Sciatic nerve (tissue), 2 donors: ENCODE results near the gene ERBB2. TPM values are rescaled to one million over a fixed set of nuclear protein-coding genes. Genes with fewer than 3 reads are reported as not detected.

ENCODE experiments used
- ATAC-seq: fragments of 200-7000 bp; cut with Tn5 transposase; one replicate; pipeline ENCODE4 v1.9.1; 2020; ENCODE audit warnings: mild to moderate bottlenecking, moderate library complexity
- DNase-seq: peaks from one replicate; pipeline ENCODE4 v3.0.0-alpha.2; 2020; ENCODE audit warnings: low spot score
- intact Hi-C: fragments of 100-400 bp; cut with DNase I; formaldehyde crosslinking; loops from one replicate; pipeline ENCODE4 v1.14.2; 2022
- microRNA-seq: library from miRNA; unstranded; fragments of <30 nt; microRNA quantifications from one replicate; pipeline ENCODE4 v1.2.0, GENCODE V29; 2020
- total RNA-seq: library from RNA; stranded (reverse); fragmentation: NEBNext Ultra II Directional; extraction: Animal tissue kit (Norgen Biotek cat#: 25700); gene quantifications from one replicate; pipeline ENCODE4 v1.2.1, GENCODE V29; 2021
- donor health status: DM: no; HTN: no; CAD: no.
- donor health status: DM: no; HTN: no; CAD: no.

ERBB2 gene
- total RNA-seq, 1 donor from 2014 or later = 131 TPM

GRCh38 chr17:39765766-39766165, 65.9 kb downstream of the ERBB2 start:
- no peak for DNase-seq
- intact Hi-C loops = no loop called here

GRCh38 chr17:39767147-39767546, 67.3 kb downstream of the ERBB2 start:
- no peak for DNase-seq
- intact Hi-C loops = no loop called here
- no peak for ATAC-seq

More at GRCh38 chr17:39765766-39766165, 65.9 kb downstream of the ERBB2 start:
- ATAC-seq = no peak

GRCh38 chr17:39769974-39770587, 70.2 kb downstream of the ERBB2 start:
- DNase-seq (no peak), ATAC-seq (no peak)
- intact Hi-C loops = no loop called here

GRCh38 chr17:39772415-39772814, 72.6 kb downstream of the ERBB2 start:
- intact Hi-C loops = no loop called here
- DNase-seq (no peak), ATAC-seq (no peak)

GRCh38 chr17:39772987-39773934, 73.4 kb downstream of the ERBB2 start:
- DNase-seq (no peak), ATAC-seq (no peak)
- intact Hi-C loops = no loop called here

- intact Hi-C loops = no loop called here
- ATAC-seq (no peak), DNase-seq (no peak)
Measured at GRCh38 chr17:39774047-39774446, 74.2 kb downstream of the ERBB2 start.

GRCh38 chr17:39775031-39775430, 75.2 kb downstream of the ERBB2 start:
- ATAC-seq = no peak
- intact Hi-C loops = no loop called here
- DNase-seq = no peak

- intact Hi-C loops = no loop called here
Measured at GRCh38 chr17:39776252-39776651, 76.4 kb downstream of the ERBB2 start.

GRCh38 chr17:39777534-39778365, 77.9 kb downstream of the ERBB2 start:
- no peak for DNase-seq
- ATAC-seq = no peak
- intact Hi-C loops = no loop called here

More at GRCh38 chr17:39776252-39776651, 76.4 kb downstream of the ERBB2 start:
- no peak for DNase-seq
- ATAC-seq = no peak

Small RNA genes within 50 kb of the gene (microRNA-seq; reads per million reads assigned to microRNA genes)
- gene MIR4728 = not detected

Other genes starting within 250 kb of the ERBB2 start
- gene MED1, start 248.8 kb upstream of the ERBB2 start, total RNA-seq = 36.4 TPM
- 65.2 TPM for gene CDK12, start 238.6 kb upstream of the ERBB2 start, total RNA-seq
- gene NEUROD2, start 92.1 kb upstream of the ERBB2 start, total RNA-seq = not detected
- gene PPP1R1B, start 73.1 kb upstream of the ERBB2 start, total RNA-seq = 3.3 TPM
- gene STARD3, start 62.9 kb upstream of the ERBB2 start, total RNA-seq = 81.8 TPM
- gene TCAP, start 34.7 kb upstream of the ERBB2 start, total RNA-seq = 2.0 TPM
- gene PNMT, start 31.6 kb upstream of the ERBB2 start, total RNA-seq = 1.3 TPM
- gene PGAP3, start 12.0 kb upstream of the ERBB2 start, total RNA-seq = 16.0 TPM
- 18.5 TPM for gene MIEN1, start 30.5 kb downstream of the ERBB2 start, total RNA-seq
- gene GRB7, start 37.9 kb downstream of the ERBB2 start, total RNA-seq = 1.6 TPM
- 2.6 TPM for gene IKZF3, start 164.2 kb downstream of the ERBB2 start, total RNA-seq
- not detected for gene ZPBP2, start 168.1 kb downstream of the ERBB2 start, total RNA-seq
- 15.2 TPM for gene GSDMB, start 218.6 kb downstream of the ERBB2 start, total RNA-seq
- gene ORMDL3, start 227.5 kb downstream of the ERBB2 start, total RNA-seq = 39.1 TPM
- not detected for gene LRRC3C, start 227.7 kb downstream of the ERBB2 start, total RNA-seq